Breast epithelium (tissue), 3 donors: ENCODE results near the gene MEIS3.

ENCODE experiments used
- POLR2A ChIP-seq: fragments of 450-650 bp; IDR thresholded peaks from one replicate; pipeline ENCODE4 v1.6.1; 2016; ENCODE audit warnings: antibody characterized with exemption, mild to moderate bottlenecking, moderate library complexity
- POLR2AphosphoS5 ChIP-seq, 3 donors: sonication (generic); formaldehyde crosslinking; IDR thresholded peaks; one replicate each; pipeline ENCODE4 v1.6.1; 2017; ENCODE audit warnings: antibody characterized with exemption in 3 of 3
- TF ChIP-seq, protein P1 (sequence below), 3 donors: fragments of 450-650 bp; IDR thresholded peaks; one replicate each; pipeline ENCODE4 v1.5.1; 2016 to 2017; ENCODE audit warnings: antibody characterized with exemption in 3 of 3, mild to moderate bottlenecking in 3 of 3, moderate library complexity in 3 of 3

DNA sequence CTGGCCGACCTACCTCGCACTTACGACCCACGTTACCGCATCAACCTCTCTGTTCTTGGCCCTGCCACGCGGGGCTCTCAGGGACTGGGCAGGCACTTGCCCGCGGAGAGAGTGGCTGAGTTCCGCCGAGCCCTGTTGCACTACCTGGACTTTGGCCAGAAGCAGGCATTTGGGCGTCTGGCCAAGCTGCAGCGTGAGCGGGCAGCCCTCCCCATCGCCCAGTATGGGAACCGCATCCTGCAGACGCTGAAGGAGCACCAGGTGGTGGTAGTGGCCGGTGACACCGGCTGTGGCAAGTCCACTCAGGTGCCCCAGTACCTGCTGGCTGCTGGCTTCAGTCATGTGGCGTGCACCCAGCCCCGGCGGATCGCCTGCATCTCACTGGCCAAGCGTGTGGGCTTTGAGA is 66.0 kb downstream of the MEIS3 start:
- TF ChIP-seq POLR2A (no peak), POLR2AphosphoS5 (IDR thresholded peaks at IDR 0.05) (no peak)
- TF ChIP-seq, protein P1, sequence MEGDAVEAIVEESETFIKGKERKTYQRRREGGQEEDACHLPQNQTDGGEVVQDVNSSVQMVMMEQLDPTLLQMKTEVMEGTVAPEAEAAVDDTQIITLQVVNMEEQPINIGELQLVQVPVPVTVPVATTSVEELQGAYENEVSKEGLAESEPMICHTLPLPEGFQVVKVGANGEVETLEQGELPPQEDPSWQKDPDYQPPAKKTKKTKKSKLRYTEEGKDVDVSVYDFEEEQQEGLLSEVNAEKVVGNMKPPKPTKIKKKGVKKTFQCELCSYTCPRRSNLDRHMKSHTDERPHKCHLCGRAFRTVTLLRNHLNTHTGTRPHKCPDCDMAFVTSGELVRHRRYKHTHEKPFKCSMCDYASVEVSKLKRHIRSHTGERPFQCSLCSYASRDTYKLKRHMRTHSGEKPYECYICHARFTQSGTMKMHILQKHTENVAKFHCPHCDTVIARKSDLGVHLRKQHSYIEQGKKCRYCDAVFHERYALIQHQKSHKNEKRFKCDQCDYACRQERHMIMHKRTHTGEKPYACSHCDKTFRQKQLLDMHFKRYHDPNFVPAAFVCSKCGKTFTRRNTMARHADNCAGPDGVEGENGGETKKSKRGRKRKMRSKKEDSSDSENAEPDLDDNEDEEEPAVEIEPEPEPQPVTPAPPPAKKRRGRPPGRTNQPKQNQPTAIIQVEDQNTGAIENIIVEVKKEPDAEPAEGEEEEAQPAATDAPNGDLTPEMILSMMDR (IDR thresholded peaks at IDR 0.05): no peak
